DND-41 (cell line): ENCODE results near the gene LY6G6C.

ENCODE experiments used
- EZH2 ChIP-seq: IDR thresholded peaks from 3 replicates; pipeline ENCODE4 v1.6.1; 2012; ENCODE audit warnings: borderline replicate concordance, low read depth, mild to moderate bottlenecking, moderate library complexity, low read length, inconsistent platforms; ENCODE audit not compliant: severe bottlenecking
- TF ChIP-seq, protein P1 (sequence below): IDR thresholded peaks from 2 replicates; pipeline ENCODE4 v1.5.1; 2012; ENCODE audit warnings: borderline replicate concordance, low read length, moderate library complexity, mild to moderate bottlenecking; ENCODE audit not compliant: poor library complexity, severe bottlenecking; ENCODE audit errors: extremely low read depth

- TF ChIP-seq, protein P1, sequence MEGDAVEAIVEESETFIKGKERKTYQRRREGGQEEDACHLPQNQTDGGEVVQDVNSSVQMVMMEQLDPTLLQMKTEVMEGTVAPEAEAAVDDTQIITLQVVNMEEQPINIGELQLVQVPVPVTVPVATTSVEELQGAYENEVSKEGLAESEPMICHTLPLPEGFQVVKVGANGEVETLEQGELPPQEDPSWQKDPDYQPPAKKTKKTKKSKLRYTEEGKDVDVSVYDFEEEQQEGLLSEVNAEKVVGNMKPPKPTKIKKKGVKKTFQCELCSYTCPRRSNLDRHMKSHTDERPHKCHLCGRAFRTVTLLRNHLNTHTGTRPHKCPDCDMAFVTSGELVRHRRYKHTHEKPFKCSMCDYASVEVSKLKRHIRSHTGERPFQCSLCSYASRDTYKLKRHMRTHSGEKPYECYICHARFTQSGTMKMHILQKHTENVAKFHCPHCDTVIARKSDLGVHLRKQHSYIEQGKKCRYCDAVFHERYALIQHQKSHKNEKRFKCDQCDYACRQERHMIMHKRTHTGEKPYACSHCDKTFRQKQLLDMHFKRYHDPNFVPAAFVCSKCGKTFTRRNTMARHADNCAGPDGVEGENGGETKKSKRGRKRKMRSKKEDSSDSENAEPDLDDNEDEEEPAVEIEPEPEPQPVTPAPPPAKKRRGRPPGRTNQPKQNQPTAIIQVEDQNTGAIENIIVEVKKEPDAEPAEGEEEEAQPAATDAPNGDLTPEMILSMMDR: no peak
- no peak for TF ChIP-seq EZH2
Measured at GRCh38 chr6:31683591-31683990, 38.0 kb downstream of the LY6G6C start.
